Spleen (tissue), 7 donors: ENCODE data around the gene MOB3B.
A peak's percentile ranks its signal among the peaks of the same experiment; 100 is the strongest.

Experiments
- CTCF ChIP-seq, 11 experiments: fragments of 200-600 bp in 7 of 11; fragments of 450-650 bp in 4 of 11; sonication (generic) in 4 of 11; IDR thresholded peaks in 8 of 11; conservative IDR thresholded peaks in 3 of 11; 1 replicate in 7 of 11; 2 replicates in 4 of 11; pipeline versions ENCODE4 v1.4.0 to v1.8.0; 2016 to 2021; ENCODE audit warnings: antibody characterized with exemption in 11 of 11, inconsistent platforms in 4 of 11, mild to moderate bottlenecking in 1 of 11
- POLR2A ChIP-seq, 3 donors: fragments of 450-650 bp; IDR thresholded peaks; one replicate each; pipeline ENCODE4 v1.5.1; 2017; ENCODE audit warnings: antibody characterized with exemption in 3 of 3, mild to moderate bottlenecking in 1 of 3
- POLR2AphosphoS5 ChIP-seq, 3 donors: sonication (generic); formaldehyde crosslinking; IDR thresholded peaks; one replicate each; pipeline ENCODE4 v1.5.1; 2017; ENCODE audit warnings: antibody characterized with exemption in 3 of 3
- donor health status: DM: no; HTN: no; CAD: no; lungs with moderate emphysema.
- donor health status: DM: no; HTN: no; CAD: no.
- donor health status: DM: no; HTN: no; CAD: no.

GRCh38 chr9:27353474-27354229, 176.0 kb downstream of the MOB3B start:
- TF ChIP-seq POLR2AphosphoS5 (IDR thresholded peaks at IDR 0.05) (no peak), CTCF (IDR thresholded peaks at IDR 0.05 in 8 of 11, conservative IDR thresholded peaks at IDR 0.05 in 3 of 11) (peak in 4 of 11 experiments; percentile 5 to 15 (median 10)), POLR2A (IDR thresholded peaks at IDR 0.05) (no peak)
